ENCODE measurements around the gene PLCB4.

DNA sequence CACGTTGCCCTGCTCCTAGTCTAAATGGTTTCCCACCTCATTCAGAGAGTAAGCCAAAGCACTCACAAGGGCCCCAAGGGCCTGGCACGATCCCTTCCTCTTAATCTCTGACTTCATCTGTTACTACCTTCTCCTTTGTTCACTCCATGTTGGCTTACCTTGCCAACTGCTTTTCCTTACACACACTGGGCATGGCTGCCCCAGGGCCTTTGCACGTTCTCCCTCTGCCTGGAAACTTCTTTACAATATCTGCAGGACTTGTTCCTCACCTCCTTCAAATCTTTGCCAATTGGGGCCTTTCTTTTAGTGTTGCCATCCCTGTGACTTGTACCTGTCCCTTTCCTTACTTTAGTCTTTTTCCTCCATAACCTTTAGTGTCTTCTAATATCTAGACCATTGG lies 73.9 kb downstream of the PLCB4 start:
- no peak for TF ChIP-seq POLR2A (IDR thresholded peaks at IDR 0.05)
- TF ChIP-seq POLR2AphosphoS5 (IDR thresholded peaks at IDR 0.05) = no peak
- TF ChIP-seq, protein P1, sequence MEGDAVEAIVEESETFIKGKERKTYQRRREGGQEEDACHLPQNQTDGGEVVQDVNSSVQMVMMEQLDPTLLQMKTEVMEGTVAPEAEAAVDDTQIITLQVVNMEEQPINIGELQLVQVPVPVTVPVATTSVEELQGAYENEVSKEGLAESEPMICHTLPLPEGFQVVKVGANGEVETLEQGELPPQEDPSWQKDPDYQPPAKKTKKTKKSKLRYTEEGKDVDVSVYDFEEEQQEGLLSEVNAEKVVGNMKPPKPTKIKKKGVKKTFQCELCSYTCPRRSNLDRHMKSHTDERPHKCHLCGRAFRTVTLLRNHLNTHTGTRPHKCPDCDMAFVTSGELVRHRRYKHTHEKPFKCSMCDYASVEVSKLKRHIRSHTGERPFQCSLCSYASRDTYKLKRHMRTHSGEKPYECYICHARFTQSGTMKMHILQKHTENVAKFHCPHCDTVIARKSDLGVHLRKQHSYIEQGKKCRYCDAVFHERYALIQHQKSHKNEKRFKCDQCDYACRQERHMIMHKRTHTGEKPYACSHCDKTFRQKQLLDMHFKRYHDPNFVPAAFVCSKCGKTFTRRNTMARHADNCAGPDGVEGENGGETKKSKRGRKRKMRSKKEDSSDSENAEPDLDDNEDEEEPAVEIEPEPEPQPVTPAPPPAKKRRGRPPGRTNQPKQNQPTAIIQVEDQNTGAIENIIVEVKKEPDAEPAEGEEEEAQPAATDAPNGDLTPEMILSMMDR (IDR thresholded peaks at IDR 0.05) = no peak
